Urothelium cell line (cell line): ENCODE measurements around the gene SRGAP3.

ENCODE experiments used
- DNase-seq: peaks from one replicate; pipeline ENCODE4 v3.0.0; 2011; ENCODE audit warnings: low spot score, mixed read lengths
- FAIRE-seq: peaks from 2 replicates; lab custom pipeline; 2011; peaks lifted over from hg19 to GRCh38; lab: Jason Lieb, UNC

SRGAP3 gene

DNA sequence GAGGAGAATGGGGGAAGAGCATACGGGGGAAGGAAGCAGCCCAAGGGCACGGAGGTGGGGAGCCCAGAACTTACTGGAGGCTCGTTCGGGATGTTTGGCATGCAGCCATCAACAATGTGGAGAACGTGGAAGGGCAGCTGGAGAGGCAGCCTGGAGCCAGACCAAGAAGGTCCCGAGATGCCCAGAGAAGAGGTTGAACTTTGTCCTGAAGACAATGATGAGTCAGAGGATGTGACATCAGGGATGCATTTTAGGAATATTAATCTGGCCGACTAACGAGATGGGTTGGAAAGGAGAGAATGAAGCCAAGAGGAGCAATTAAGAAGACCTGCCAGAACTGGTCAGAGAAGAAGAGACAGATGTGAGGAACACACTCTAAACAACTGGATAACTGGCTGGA is 98.2 kb downstream of the SRGAP3 start:
- DNase-seq: no peak
- no peak for FAIRE-seq

DNA sequence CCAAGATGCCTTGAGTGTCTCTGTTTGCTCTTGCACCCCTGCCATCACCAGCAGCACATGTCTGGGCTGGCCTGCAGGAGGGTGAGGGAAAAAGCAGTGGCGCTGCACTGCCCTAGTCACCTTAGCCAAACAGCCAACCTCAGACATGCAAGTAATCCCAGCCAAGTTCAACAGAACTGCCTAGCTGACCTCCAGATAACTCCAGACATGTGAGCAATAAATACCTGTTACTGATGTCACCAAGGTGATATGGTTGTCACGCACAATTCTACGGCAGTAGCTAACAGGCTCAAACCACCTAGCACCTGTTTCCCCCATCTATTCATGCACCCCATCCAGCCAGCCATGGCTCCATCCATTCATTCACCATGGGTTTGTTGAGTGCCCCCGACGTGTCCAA is 99.9 kb downstream of the SRGAP3 start:
- DNase-seq (no peak), FAIRE-seq (no peak)

DNA sequence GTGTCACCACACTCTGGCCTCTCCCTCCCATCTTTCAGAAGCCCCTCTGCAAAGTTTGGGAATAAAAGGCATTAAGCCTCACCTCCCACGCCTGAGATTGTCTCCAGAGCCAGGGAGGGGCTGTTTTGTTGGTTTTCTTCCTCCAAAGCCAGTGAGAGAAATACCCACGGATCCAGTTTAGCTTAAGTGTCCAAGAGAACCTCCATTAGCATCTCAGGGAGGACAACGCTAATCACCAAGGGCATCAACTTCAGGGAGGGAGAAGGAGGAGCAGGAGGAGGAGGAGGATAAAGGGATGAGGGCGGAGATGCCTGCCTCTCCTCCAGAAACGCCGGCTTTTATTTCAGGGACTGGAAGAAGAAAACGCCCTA is 101.6 kb downstream of the SRGAP3 start:
- FAIRE-seq (no peak), DNase-seq (no peak)

DNA sequence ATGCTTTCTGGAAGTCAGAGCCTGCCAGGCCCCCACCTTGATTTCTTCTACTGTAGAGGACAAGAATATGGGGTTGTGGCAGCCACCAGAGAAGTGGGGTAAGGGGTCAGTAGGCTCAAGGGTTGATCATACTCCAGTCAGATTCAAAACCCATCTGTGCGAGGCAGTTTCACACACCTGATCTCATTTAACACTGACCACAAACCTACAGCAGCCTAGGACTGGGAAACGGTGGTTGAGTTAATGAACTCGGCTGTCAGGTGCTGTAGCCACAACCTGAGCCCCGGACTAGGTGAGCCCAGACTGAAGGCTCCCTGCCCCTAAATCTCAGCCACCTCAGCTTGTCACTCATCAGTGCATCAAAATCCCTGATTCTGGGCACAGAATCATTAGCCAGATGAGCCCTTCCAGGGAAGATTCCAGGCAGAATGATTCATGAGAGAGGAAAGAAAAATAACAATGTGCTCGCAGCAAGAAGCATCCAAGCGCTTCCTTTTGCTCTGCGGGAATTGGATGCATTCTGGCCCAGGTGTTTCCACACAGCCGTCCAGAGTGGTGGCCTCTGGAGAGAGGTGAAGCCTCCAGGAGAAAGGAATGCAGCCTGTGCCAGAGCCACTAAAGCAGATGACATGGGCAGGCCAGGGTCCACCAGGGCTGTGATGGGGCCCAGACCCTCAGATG is 102.1 kb downstream of the SRGAP3 start:
- FAIRE-seq: no peak
- no peak for DNase-seq

DNA sequence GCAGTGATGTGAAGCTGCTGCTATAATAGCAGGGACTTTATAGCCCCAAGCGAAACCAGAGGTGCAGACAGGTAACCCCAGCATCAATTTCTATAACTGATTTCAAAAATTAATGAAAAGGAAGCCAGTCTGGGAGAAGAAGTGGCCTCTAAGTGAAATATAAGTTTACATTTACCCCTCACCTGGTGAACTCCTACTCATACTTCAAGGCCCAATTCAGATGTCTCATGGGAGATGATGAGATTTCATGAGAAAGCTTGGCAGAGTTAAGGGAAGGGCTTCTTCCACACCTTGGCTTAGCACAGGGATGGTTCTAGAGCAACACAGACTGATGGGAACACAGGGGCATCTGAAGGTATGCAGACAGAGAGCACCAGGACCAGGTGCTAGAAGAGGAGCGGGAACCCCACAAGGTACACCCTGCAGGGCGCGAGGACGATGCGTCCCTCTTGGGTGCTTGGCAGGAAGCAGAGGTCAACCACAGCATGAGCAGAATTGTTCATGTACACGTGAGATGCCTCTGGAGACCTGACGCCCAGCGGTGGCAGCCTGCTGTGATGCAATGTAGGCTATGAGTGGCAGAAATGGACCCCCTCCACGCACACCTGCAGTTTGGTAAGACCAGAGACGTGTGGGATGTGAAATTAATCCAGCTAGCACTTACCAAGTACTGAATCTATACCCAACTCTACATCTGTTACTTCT is 102.9 kb downstream of the SRGAP3 start:
- FAIRE-seq: no peak
- DNase-seq: no peak

DNA sequence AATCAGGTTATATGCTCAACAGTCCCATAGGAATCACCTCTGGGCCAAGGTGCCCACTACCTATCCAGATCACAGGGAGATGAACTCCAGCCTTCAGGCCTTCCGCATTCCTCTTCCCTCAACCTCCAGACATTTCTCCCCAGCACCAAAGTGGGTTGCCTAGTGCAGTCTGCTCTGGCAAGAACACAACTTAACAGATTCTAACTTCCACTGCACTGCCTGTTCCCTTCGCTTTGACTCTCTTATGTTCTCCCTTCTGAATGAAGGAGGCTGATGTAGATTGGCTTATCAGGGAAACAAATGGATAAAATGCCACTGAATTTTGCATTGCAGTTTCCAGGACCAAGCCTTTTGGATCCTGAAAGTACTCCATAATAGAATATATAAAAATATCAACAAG is 106.3 kb downstream of the SRGAP3 start:
- no peak for FAIRE-seq
- no peak for DNase-seq

DNA sequence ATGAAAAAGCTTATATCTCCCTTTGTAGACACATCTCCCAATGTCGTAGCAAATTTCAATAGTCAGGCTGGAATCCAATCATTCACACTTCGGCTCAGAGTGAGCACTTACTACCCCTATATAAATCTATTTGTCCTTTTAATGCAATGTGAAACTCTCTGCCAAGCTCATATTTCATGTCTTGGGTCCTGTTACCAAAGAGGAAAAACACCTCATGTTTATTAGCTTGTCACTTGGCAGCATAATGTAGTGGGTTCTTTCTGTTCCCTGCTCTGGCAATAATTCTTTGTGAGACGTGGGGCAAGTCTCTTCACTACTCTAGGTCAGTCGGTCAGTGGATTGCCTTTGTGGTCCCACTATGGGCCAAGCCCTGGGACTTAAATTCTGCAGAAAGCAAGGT is 107.1 kb downstream of the SRGAP3 start:
- no peak for DNase-seq
- no peak for FAIRE-seq

DNA sequence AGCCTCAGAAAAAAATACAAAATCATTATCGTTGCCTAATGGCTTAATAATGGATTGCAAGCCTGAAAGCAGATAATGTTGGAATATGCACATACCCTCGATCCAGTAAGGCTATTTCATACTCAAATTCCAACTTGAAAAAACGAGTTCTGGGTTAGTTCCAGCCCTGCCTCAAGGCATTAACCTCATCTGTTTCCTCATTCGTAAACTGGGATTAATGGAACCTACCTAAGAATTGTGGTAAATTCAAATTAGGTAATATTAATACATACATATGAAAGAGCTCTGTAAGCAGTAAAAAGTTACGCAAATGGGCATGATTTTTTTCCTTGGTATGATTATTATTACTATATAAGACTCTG is 107.5 kb downstream of the SRGAP3 start:
- DNase-seq: no peak
- FAIRE-seq: no peak

DNA sequence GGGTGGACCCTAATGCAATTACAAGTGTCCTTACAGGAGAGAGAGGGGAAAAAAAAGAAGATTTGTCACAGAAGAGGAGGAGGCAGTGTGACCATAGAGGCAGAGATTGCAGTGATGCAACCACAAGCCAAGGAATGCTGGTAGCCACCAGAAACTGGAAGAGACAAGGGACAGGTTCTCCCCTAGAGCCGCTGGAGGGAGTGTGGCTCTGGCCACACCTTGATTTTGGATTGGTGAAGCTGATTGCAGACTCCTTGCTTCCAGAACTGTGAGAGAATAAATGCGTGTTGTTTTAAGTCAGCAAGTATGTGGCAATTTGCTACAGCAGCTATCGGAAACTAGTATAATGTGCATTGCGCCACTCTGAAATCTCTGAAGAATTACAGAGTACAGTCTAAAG is 110.1 kb downstream of the SRGAP3 start:
- no peak for DNase-seq
- FAIRE-seq: no peak

DNA sequence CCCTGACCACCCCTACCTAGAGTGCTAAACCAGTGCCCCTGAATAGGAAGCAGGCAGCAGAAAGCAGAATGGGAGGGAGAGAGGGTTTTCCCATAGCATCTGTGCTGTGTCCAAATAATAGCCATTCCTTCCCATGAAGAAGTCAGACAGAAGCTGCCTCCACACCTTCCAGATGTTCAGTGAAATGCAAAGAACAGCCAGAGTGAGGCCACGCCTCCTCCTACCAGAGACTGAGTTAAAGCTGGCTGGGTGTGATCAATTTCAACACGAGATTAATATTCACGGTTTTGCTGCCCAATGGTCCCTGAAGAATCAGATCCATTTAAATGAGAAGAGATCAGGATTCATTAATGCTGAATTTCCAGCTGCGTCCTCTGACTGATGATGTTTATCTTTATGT is 111.8 kb downstream of the SRGAP3 start:
- FAIRE-seq (no peak), DNase-seq (no peak)

DNA sequence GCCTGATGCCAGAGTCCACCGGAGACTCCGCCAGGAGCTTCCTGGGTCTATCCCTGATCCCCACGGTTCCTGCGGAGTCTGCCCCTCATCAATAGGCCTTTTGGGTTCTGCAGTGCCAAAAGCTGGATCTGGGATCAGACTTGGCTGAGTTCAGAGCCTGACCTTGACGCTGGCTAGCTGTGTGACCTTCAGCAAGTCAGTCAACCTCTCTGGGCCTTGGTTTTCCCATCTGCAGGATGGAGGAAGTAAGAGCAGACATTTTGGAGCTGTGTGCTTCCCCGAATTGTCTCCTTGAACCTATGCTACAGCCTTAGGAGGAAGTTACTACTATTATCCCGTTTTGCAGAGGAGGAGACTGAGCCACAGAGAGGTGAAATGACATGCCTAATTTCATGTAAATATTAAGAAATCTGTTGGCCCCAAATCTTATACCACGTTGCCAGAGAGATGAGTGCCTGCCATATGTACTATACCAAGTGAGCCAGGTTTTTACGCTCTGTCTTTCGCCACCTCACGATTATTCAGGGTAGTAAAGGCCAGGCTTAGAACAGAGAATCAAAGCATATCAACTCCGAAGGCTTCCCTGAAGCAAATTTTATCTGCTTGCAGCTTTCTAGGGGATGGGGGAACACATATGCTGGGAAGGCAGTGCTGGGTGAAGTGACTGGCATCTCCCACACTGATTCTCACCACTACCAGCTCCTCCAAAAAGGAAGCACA is 112.5 kb downstream of the SRGAP3 start:
- FAIRE-seq (no peak), DNase-seq (no peak)

DNA sequence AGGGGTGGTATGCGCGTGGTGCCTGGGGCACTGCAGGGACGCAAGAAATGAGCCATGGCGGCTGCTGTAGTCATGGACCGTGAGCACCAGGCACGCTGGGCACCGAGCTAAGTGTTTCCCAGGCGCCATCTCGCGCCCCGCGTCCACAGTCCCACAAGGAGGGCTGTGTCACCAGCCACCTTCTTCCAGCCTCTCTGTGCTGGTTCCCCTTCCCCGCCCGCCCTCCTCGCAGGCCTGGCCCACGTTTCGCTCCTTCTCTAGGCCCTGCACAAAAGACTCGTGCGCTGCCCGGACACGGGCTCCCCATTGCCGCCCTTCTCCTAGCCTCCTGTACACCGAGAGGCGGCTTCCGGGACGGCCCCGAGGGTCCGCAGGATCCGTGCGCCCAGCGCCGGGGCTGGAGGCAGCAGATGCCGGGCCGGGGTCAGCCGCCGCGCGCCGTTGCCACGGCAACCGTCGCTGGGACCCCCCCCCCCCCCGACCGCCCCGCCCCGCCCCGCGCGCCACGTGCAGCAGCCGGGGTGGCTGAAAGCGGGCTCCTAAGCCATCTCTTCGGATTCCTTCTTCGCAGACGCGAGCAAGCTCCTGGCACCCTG is 113.4 kb downstream of the SRGAP3 start:
- FAIRE-seq: no peak

DNA sequence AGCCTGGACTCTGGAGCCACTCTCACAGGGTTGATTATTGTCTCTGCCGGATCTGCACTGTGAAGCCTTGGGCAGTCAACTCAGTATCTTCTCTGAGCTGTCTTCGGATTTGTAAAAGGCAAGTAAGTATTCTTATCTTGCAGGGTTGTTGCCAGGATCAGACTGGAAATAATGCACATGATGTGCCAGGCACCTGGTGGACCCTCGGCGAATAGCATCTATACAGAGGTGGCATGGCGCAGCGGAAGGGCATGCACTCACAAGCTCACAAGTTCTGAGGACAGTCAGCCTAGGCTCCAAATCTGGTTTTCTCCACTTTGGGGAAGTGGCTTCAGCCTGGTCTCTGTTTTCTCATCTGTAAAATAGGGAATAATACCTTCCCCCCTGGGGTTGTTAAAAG is 113.9 kb downstream of the SRGAP3 start:
- no peak for FAIRE-seq
- DNase-seq: no peak

More for the DNA sequence above, 113.4 kb downstream of the SRGAP3 start:
- DNase-seq: no peak

DNA sequence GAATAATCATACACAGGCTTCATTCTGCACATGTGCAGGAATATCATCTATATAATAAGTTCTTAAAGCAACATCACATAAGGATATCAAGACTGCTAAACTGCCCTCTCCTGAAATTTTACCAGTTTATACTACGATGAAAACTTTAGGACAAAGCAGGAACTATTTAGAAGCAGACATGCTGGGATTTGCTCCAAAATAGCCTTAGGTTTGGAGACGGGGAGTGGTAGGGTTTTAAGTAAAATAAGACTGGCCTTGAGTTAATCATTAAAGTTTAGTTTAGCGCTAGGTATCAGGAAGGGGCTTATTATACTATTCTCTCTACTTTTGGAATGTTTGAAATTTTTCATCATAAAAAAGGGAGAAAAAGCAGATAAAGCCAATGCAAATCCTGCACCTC is 115.8 kb downstream of the SRGAP3 start:
- DNase-seq (no peak), FAIRE-seq (no peak)

DNA sequence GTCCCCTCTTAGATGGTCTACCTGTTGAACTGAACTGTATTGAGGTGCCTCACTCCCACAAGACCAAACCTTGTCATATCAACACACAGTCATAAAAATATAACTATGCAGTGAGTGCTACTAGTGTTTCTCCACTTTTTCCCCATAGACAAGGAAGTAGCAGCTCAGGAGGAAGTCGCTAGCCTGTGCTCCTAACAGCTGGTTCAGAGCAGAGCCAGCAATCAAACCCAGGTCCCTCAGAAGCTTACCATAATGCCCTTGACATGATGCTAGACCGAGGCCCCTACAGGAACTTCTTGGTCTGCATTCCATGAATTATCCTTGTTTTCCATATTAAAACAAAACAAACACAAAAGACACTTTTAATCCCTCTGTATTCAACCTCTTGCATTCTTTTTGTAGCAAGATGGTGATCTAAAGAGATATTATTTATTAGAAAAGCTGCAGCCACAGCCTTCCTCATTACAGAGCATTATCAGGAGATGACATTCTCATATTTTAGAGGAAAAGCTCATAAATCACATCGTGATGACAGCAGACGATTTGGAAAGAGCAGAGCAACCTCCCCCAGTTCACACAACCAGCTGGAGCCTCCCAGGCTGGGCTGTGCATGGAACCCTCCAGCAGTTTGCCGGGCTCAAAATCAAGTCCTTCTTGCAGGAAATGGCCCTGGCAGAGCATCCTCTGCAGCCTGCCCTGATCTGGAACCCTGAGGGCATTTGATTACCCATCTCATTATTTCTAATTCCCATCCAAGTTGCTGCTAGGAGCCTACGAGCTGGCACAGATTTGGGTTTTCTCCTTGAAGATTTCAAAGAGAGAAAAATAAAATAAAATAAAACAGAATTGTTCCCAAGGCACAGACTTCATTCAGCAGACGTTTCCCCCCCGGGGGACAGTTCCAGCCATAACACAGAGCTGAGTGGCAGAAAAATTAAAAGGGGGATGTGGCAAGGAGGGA is 118.8 kb downstream of the SRGAP3 start:
- DNase-seq: no peak
- FAIRE-seq: no peak

DNA sequence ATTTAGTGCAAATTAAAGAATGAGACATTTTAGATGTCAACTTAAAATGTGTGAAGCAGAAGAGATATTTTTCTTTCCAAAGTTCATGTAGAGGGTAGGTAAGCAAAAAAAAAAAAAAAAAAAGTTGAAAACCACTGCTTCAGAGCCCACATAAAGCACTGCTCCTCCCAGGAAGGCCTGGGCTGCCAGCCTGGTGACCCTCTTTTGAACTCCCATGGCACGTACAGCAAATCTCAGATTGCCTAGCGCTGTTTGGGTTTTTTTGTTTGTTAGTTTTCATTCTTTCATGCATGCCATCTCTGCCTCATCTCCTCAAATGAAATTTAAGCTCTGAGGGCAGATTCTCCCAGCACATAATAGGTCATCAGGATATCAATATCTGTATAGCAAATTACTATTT is 120.1 kb downstream of the SRGAP3 start:
- DNase-seq (no peak), FAIRE-seq (no peak)

DNA sequence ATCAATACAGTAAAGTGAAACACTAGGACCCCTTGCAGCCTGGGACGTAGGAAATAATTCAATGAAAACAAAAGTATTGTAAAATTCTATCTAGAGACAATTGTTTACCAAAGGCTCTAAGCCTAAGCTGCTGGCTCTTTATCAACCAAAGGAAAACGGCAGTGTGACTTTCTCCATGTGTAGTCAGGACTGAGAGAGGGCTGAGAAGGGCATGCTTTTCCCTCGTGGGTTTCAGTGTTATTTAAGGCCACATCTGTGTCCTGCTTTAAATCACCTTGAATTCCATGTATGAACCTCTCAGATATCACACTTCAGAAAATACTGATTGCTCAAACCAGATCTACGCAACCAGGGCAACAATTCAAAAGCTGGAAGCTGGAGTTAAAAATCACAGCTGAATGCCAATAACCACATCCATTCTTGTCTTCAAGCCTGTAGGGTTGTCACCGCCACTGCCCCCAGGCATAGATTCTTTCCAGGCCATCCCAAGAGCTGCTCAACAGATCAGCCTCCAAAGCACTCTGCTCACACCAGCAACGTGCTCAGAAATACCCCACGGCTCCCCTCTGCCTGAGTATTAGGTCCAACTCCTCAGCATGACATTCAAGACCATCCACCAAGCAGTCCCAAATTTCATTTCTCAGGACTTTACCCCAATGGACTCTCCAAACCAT is 124.0 kb downstream of the SRGAP3 start:
- DNase-seq: no peak
- FAIRE-seq: no peak

DNA sequence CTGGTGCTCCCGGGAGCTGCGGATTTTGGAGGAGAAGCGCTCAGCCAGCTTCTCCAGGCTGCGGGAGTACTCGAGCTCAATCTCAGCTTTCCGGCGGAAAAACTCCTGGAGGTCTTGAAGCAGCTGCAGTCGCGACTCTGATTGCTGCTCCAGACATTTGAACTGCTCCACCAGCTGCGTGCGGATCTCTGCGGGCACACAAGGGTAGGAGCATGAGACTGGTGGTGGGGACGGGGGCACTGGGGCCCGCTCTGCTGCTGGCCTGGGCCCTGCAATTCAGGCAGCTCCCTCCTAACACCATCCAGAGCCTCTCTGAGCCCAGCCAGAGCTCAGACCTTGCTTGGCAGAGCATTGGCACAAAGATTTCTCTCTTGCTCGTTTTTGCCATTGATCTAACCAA is 124.7 kb downstream of the SRGAP3 start:
- no peak for DNase-seq
- no peak for FAIRE-seq

DNA sequence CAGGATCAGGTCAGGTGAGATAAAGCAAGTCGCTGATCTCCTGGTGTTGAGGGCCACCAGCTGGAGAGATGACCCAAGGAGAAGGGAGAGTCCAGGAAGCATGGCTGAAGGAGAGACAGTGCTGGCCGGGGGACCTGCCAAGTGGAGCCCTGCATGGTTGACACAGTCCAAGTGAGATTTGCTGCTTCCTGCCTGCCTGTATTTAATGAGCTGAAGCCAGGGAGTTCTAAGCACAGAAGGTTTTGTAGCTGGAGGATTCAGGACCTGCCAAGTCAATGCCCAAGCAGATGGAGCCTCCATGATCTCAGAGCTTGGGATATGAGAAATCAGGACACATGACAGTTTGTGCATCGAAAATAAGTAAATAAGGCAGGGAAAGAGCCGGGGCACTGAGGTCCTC is 125.6 kb downstream of the SRGAP3 start:
- DNase-seq (no peak), FAIRE-seq (no peak)

DNA sequence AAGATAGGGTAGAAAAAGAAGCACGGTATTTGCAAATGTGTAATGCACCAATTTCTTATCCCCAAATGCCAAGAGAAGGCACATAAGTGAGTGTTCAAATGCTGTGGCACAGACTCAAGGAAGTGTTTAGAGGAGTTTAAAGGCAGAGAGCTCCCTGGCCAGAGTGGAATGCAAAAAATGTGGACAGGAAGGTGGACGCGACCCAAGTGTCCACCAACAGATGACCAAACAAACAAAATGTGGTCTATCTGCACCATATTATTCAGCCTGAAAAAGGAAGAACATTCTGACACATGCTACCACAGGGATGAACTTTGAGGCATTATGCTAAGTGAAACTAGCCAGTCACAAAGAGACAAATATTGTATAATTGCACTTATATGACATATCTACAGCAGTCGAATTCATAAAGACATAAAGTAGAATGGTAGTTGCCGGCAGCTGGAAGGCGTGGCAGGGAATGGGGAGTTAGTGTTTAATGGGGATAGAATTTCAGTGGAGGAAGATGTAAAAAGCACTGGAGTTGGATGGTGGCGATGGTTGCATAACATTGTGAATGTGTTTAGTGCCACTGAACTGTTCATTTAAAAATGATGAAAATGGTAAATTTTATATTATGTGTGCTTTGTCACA is 126.6 kb downstream of the SRGAP3 start:
- DNase-seq (no peak), FAIRE-seq (no peak)
